Measurements from ENCODE around the gene MSRB3. TPM values are rescaled to one million over a fixed set of nuclear protein-coding genes. Genes with fewer than 3 reads are reported as not detected.

The MSRB3 gene
- total and polyA plus RNA-seq, 2 donors (not counting 1 experiment from before 2014, with no cell fraction given) = not detected

- no peak overlapping the region for H3K4me3 ChIP-seq (ENCODE audit: control extremely low read depth in 1 of 5, extremely low read depth in 1 of 5, insufficient read depth in 1 of 5, low read depth in 2 of 5, low read length in 4 of 5)
- H3K9ac ChIP-seq (ENCODE audit: low read length) = no peak overlapping the region
- H2AFZ ChIP-seq (ENCODE audit: insufficient read depth, low read depth, low read length, poor library complexity, severe bottlenecking) = no peak overlapping the region
- WGBS (ENCODE audit: insufficient coverage) = no CpG with 5 or more reads among the region's 1 CpG
- ChIA-PET CTCF (no interaction called here), POLR2A (no interaction called here)
- no peak for ATAC-seq (ENCODE audit: low read depth)
- Mint-ChIP-seq H3K4me3 (no peak overlapping the region), H3K4me1 (no peaks in the 10 kb centered on the region), H3K27me3 (peaks cover 17% of the 10 kb centered on the region), H3K9me3 (ENCODE audit: insufficient read depth) (peaks cover 1% of the 10 kb centered on the region), H3K27ac (no peak overlapping the region)
- DNase-seq = no peak
- no peaks in the 10 kb centered on the region for H4K20me1 ChIP-seq (ENCODE audit: control insufficient read depth, insufficient read depth, low read length, poor library complexity, severe bottlenecking)
- no peaks in the 10 kb centered on the region for H3K4me1 ChIP-seq (ENCODE audit: control insufficient read depth in 2 of 2, insufficient read depth in 2 of 2, low read length in 2 of 2)
- intact Hi-C loops (cut with micrococcal nuclease) = no loop called here
- H3K79me2 ChIP-seq (ENCODE audit: control insufficient read depth, insufficient read depth, low read length) = no peaks in the 10 kb centered on the region
- H3K4me2 ChIP-seq (replicated peaks; ENCODE audit: low read depth, low read length, poor library complexity, severe bottlenecking) = no peak overlapping the region
- H3K27me3 ChIP-seq (replicated peaks in 1 of 4; ENCODE audit: control extremely low read depth in 1 of 4, control insufficient read depth in 3 of 4, insufficient read depth in 4 of 4, low read length in 3 of 4) = no peaks in the 10 kb centered on the region
- H3K36me3 ChIP-seq (replicated peaks in 1 of 2; ENCODE audit: control extremely low read depth in 1 of 2, control insufficient read depth in 1 of 2, extremely low read depth in 1 of 2, insufficient read depth in 2 of 2, low read length in 1 of 2) = no peaks in the 10 kb centered on the region
- no peaks in the 10 kb centered on the region for H3K9me3 ChIP-seq (ENCODE audit: control extremely low read depth in 1 of 3, control insufficient read depth in 2 of 3, insufficient read depth in 1 of 3, low read length in 2 of 3)
- no peak for TF ChIP-seq CTCF (IDR thresholded peaks at IDR 0.05)
- H3K27ac ChIP-seq (ENCODE audit: low read length in 2 of 2) = no peak overlapping the region
These were observed 18.2 kb downstream of the MSRB3 start for GRCh38 chr12:65296508-65297265.

- H3K27me3 ChIP-seq (replicated peaks in 1 of 4; ENCODE audit: control extremely low read depth in 1 of 4, control insufficient read depth in 3 of 4, insufficient read depth in 4 of 4, low read length in 3 of 4) = peaks cover 0 to 3% (median 0%) of the 10 kb centered on the region in 4 experiments
- no peaks in the 10 kb centered on the region for H3K4me1 Mint-ChIP-seq
- peaks cover 37% of the 10 kb centered on the region for H3K27me3 Mint-ChIP-seq
- 50% methylated on average over 1 of the region's 2 CpGs for whole genome bisulfite sequencing (ENCODE audit: insufficient coverage)
- no peaks in the 10 kb centered on the region for H4K20me1 ChIP-seq (ENCODE audit: control insufficient read depth, insufficient read depth, low read length, poor library complexity, severe bottlenecking)
- no peak overlapping the region for H3K4me2 ChIP-seq (replicated peaks; ENCODE audit: low read depth, low read length, poor library complexity, severe bottlenecking)
- TF ChIP-seq CTCF (IDR thresholded peaks at IDR 0.05) = no peak
- no peak for TF ChIP-seq EZH2 (IDR thresholded peaks at IDR 0.05; ENCODE audit: borderline replicate concordance, insufficient read depth, low read depth, low read length, poor library complexity, severe bottlenecking)
- no peak for ATAC-seq (ENCODE audit: low read depth)
- H3K4me1 ChIP-seq (ENCODE audit: control insufficient read depth in 2 of 2, insufficient read depth in 2 of 2, low read length in 2 of 2) = no peaks in the 10 kb centered on the region
- intact Hi-C loops (cut with micrococcal nuclease) = no loop called here
- H3K27ac ChIP-seq (ENCODE audit: low read length in 2 of 2) = no peak overlapping the region
- POLR2A ChIA-PET = no interaction called here
- no peak overlapping the region for H3K4me3 ChIP-seq (ENCODE audit: control extremely low read depth in 1 of 5, extremely low read depth in 1 of 5, insufficient read depth in 1 of 5, low read depth in 2 of 5, low read length in 4 of 5)
- no peak overlapping the region for H2AFZ ChIP-seq (ENCODE audit: insufficient read depth, low read depth, low read length, poor library complexity, severe bottlenecking)
- peaks cover 1% of the 10 kb centered on the region for H3K9me3 Mint-ChIP-seq (ENCODE audit: insufficient read depth)
- H3K9me3 ChIP-seq (ENCODE audit: control extremely low read depth in 1 of 3, control insufficient read depth in 2 of 3, insufficient read depth in 1 of 3, low read length in 2 of 3) = no peaks in the 10 kb centered on the region
- H3K79me2 ChIP-seq (ENCODE audit: control insufficient read depth, insufficient read depth, low read length) = no peaks in the 10 kb centered on the region
- no peaks in the 10 kb centered on the region for H3K36me3 ChIP-seq (replicated peaks in 1 of 2; ENCODE audit: control extremely low read depth in 1 of 2, control insufficient read depth in 1 of 2, extremely low read depth in 1 of 2, insufficient read depth in 2 of 2, low read length in 1 of 2)
- H3K4me3 Mint-ChIP-seq = no peak overlapping the region
- H3K27ac Mint-ChIP-seq = no peak overlapping the region
- no peak for DNase-seq
- H3K9ac ChIP-seq (ENCODE audit: low read length) = no peak overlapping the region
- CTCF ChIA-PET = interaction anchor here (1.3 kb wide), 1 partner anchor 409 kb away, joined by 3 read pairs; no protein-coding TSS in a partner anchor
These were observed 21.6 kb downstream of the MSRB3 start for GRCh38 chr12:65300097-65300496.

Data from B cell (primary cell).